ENCODE measurements around the gene THOP1.

THOP1 gene

DNA sequence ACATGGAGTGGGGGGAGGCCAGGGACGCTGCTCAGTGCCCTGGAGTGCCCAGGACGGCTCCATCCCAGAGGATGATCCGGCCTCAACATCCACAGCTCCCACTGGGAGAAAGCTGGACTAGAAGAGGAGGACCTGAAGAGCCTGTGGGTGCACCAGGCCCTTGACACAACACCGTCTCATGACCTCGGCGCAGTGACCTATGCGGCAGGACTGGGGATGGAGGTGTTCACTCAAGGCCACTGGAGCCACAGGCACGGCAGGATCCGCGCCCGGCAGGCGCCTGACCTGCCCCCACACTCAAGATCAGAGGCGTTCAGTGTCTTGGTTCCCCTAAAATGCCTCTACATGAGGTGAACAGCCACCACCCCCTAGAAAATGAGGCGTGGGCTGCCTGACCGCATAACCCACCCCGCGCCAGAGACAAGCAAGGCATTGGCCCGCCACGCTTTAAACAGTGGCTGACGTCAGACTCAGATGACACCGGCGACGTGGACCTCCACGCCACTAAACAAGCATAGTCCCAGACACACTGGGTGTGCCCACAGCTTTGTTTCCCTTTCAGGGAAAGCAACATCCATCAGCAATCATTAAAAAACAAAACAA, 10.2 kb upstream of the THOP1 start:
- Histone ChIP-seq H3K27ac (peak overlapping the region; percentile 75), H3K27me3 (no peaks in the 10 kb centered on the region), H3K36me3 (peaks cover 5% of the 10 kb centered on the region), H3K9me3 (no peaks in the 10 kb centered on the region), H3K4me1 (ENCODE audit: control insufficient read depth in 1 of 2, insufficient read depth in 1 of 2, low read depth in 1 of 2, low read length in 1 of 2) (peaks cover 18 to 20% of the 10 kb centered on the region in 2 experiments), H3K4me3 (ENCODE audit: low read depth in 1 of 2, low read length in 1 of 2) (peak overlapping the region; percentile 25)
- TF ChIP-seq, protein P1, sequence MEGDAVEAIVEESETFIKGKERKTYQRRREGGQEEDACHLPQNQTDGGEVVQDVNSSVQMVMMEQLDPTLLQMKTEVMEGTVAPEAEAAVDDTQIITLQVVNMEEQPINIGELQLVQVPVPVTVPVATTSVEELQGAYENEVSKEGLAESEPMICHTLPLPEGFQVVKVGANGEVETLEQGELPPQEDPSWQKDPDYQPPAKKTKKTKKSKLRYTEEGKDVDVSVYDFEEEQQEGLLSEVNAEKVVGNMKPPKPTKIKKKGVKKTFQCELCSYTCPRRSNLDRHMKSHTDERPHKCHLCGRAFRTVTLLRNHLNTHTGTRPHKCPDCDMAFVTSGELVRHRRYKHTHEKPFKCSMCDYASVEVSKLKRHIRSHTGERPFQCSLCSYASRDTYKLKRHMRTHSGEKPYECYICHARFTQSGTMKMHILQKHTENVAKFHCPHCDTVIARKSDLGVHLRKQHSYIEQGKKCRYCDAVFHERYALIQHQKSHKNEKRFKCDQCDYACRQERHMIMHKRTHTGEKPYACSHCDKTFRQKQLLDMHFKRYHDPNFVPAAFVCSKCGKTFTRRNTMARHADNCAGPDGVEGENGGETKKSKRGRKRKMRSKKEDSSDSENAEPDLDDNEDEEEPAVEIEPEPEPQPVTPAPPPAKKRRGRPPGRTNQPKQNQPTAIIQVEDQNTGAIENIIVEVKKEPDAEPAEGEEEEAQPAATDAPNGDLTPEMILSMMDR (IDR thresholded peaks at IDR 0.05) = no peak

GRCh38 chr19:2775556-2776430, 9.5 kb upstream of the THOP1 start:
- Histone ChIP-seq H3K9me3 (no peaks in the 10 kb centered on the region), H3K36me3 (peaks cover 5% of the 10 kb centered on the region), H3K27ac (peak overlapping the region; percentile 75), H3K4me1 (ENCODE audit: control insufficient read depth in 1 of 2, insufficient read depth in 1 of 2, low read depth in 1 of 2, low read length in 1 of 2) (peaks cover 14 to 15% of the 10 kb centered on the region in 2 experiments), H3K27me3 (no peaks in the 10 kb centered on the region), H3K4me3 (ENCODE audit: low read depth in 1 of 2, low read length in 1 of 2) (peak overlapping the region; percentile 25)
- TF ChIP-seq, protein P1 (IDR thresholded peaks at IDR 0.05) = no peak

DNA sequence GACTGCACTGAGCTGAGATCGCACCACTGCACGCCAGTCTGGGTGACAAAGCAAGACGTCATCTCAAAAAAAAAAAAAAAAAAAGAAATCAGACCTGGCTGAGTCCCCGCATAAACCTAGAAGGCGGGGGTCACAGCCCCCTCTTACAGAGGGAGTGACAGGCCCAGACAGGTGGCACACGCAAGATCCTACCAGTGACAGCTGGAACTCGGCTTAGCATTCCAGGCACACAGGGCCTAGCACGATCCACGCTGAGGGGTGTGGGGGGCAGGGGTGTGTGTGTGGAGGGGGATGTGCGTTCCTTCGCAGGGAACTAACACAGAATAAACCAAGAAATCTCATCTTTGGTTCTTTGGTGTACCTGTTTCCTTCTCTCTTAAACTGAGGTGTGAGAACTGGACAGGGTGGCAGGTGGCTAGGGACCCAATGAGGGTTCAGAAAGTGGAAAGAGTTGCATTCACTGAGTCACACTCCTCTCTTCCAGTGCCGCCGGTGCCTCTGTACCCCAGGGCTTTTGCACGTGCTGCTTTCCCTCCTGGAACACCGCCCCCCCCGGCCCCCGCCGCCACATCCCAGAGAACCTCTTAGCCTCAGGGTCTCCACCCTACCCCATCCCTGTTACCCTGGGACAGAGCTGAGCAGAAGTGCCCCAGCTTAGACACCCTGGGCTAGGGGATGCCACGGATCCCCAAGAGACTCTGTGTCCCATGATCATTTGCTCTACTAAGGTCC, 7.2 kb upstream of the THOP1 start:
- Histone ChIP-seq H3K4me1 (ENCODE audit: control insufficient read depth in 1 of 2, insufficient read depth in 1 of 2, low read depth in 1 of 2, low read length in 1 of 2) (peaks cover 24 to 26% of the 10 kb centered on the region in 2 experiments), H3K9me3 (no peaks in the 10 kb centered on the region), H3K4me3 (ENCODE audit: low read depth in 1 of 2, low read length in 1 of 2) (no peak overlapping the region), H3K36me3 (peaks cover 5% of the 10 kb centered on the region), H3K27me3 (no peaks in the 10 kb centered on the region), H3K27ac (no peak overlapping the region)
- TF ChIP-seq, protein P1 (IDR thresholded peaks at IDR 0.05) = no peak

DNA sequence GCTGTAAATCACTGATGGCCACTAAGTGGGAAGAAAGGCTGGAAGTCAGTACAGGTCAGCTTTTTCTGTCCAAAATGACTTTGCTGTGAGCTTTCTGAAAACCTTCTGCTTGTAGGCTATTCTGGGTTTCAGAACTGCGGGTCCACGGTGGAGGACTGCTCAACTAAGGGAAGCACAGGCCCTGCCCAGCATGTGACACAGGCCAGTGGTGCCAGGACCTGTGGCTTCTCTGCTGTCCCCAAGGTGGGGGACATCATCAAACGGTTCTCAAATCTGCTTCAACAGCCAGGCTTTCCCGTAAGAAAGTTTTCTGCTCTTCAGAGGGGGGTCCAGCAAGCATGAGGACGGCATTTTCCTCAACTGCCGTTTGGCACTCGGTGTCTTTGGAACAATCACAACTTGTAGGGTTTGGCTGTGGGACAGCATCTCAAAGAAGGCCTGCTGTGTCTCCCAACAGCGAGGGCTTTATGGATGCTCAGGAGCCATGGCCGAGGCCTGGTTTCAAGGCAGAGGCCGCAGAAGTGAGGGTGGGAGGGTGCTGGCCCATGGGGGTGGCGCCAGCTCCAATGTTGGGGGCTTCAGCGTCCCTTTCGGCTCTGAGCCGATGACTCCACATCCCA, 6.1 kb upstream of the THOP1 start:
- Histone ChIP-seq H3K36me3 (peaks cover 5% of the 10 kb centered on the region), H3K4me3 (ENCODE audit: low read depth in 1 of 2, low read length in 1 of 2) (no peak overlapping the region), H3K9me3 (no peaks in the 10 kb centered on the region), H3K27ac (no peak overlapping the region), H3K27me3 (no peaks in the 10 kb centered on the region), H3K4me1 (ENCODE audit: control insufficient read depth in 1 of 2, insufficient read depth in 1 of 2, low read depth in 1 of 2, low read length in 1 of 2) (peaks cover 33 to 34% of the 10 kb centered on the region in 2 experiments)
- TF ChIP-seq, protein P1 (IDR thresholded peaks at IDR 0.05) = no peak

- peaks cover 5% of the 10 kb centered on the region for H3K36me3 ChIP-seq
- H3K27ac ChIP-seq = no peak overlapping the region
- no peaks in the 10 kb centered on the region for H3K9me3 ChIP-seq
- no peaks in the 10 kb centered on the region for H3K27me3 ChIP-seq
- peaks cover 36 to 38% of the 10 kb centered on the region in 2 experiments for H3K4me1 ChIP-seq (ENCODE audit: control insufficient read depth in 1 of 2, insufficient read depth in 1 of 2, low read depth in 1 of 2, low read length in 1 of 2)
- TF ChIP-seq, protein P1 (IDR thresholded peaks at IDR 0.05) = no peak
- no peak overlapping the region for H3K4me3 ChIP-seq (ENCODE audit: low read depth in 1 of 2, low read length in 1 of 2)
These were observed 5.0 kb upstream of the THOP1 start for GRCh38 chr19:2780284-2780683.
